MM.1S (cell line): ENCODE data around the gene C13orf42.
A peak's percentile ranks its signal among the peaks of the same experiment; 100 is the strongest.
"Not testable (repeated sequence)": the region's sequence is repeated elsewhere in the genome, so short reads cannot be mapped to it uniquely, and the experiment has no call there.

ENCODE experiments used
- DNase-seq: peaks from one replicate; pipeline ENCODE4 v3.0.0-alpha.2; 2015
- H2AFZ ChIP-seq: fragments of 300-600 bp; sonication (generic); 2 replicates; pipeline ENCODE4 v1.6.0; 2016; ENCODE audit warnings: antibody characterized with exemption, low read length
- H3F3A ChIP-seq: fragments of 300-600 bp; sonication (generic); 2 replicates; pipeline ENCODE4 v1.6.1; 2016; ENCODE audit warnings: mild to moderate bottlenecking, antibody characterized with exemption, low read length, moderate library complexity, mixed read lengths; ENCODE audit not compliant: insufficient read depth
- H3K27ac ChIP-seq: fragments of 300-600 bp; sonication (generic); 2 replicates; pipeline ENCODE4 v1.5.1; 2016; ENCODE audit warnings: mild to moderate bottlenecking, low read length
- H3K27me3 ChIP-seq: fragments of 300-600 bp; sonication (generic); replicated peaks from 2 replicates; pipeline ENCODE4 v1.6.0; 2016; ENCODE audit warnings: low read length; ENCODE audit not compliant: insufficient read depth
- H3K36me3 ChIP-seq: fragments of 300-600 bp; sonication (generic); replicated peaks from 2 replicates; pipeline ENCODE4 v1.6.1; 2016; ENCODE audit warnings: mild to moderate bottlenecking, low read length, mixed read lengths; ENCODE audit not compliant: insufficient read depth
- H3K4me1 ChIP-seq: fragments of 300-600 bp; sonication (generic); 2 replicates; pipeline ENCODE4 v1.6.1; 2016; ENCODE audit warnings: low read length, mixed read lengths
- H3K4me2 ChIP-seq: fragments of 300-600 bp; sonication (generic); 2 replicates; pipeline ENCODE4 v1.6.0; 2016; ENCODE audit warnings: low read depth, low read length
- H3K4me3 ChIP-seq: fragments of 300-600 bp; sonication (generic); 2 replicates; pipeline ENCODE4 v1.5.1; 2016; ENCODE audit warnings: low read length, mixed read lengths
- H3K79me2 ChIP-seq: fragments of 300-600 bp; sonication (generic); 2 replicates; pipeline ENCODE4 v1.6.1; 2016; ENCODE audit warnings: mixed run types, low read length, mixed read lengths
- H3K9ac ChIP-seq: fragments of 300-600 bp; sonication (generic); 2 replicates; pipeline ENCODE4 v1.6.1; 2016; ENCODE audit warnings: low read length, mixed read lengths
- H3K9me2 ChIP-seq: fragments of 300-600 bp; sonication (generic); replicated peaks from 2 replicates; pipeline ENCODE4 v1.6.1; 2016; ENCODE audit warnings: mild to moderate bottlenecking, low read length, mixed read lengths; ENCODE audit not compliant: insufficient read depth
- H3K9me3 ChIP-seq: fragments of 300-600 bp; sonication (generic); replicated peaks from 2 replicates; pipeline ENCODE4 v1.6.1; 2016; ENCODE audit warnings: mild to moderate bottlenecking, low read length, mixed read lengths; ENCODE audit not compliant: insufficient read depth
- H4K20me1 ChIP-seq: fragments of 300-600 bp; sonication (generic); 2 replicates; pipeline ENCODE4 v1.6.1; 2016; ENCODE audit warnings: mild to moderate bottlenecking, low read length, moderate library complexity, mixed read lengths; ENCODE audit not compliant: insufficient read depth
- CTCF ChIP-seq: fragments of 300-600 bp; sonication (generic); IDR thresholded peaks from 2 replicates; pipeline ENCODE4 v1.5.1; 2016; ENCODE audit warnings: antibody characterized with exemption, low read length, mixed read lengths
- EZH2 ChIP-seq: fragments of 300-600 bp; sonication (generic); optimal IDR thresholded peaks from 2 replicates; pipeline ENCODE3; 2017; ENCODE audit warnings: low read depth, mild to moderate bottlenecking, antibody characterized with exemption, low read length, mixed read lengths
- EZH2phosphoT487 ChIP-seq: fragments of 300-600 bp; sonication (generic); IDR thresholded peaks from 2 replicates; pipeline ENCODE4 v1.6.1; 2018; ENCODE audit warnings: antibody characterized with exemption, low read length

The C13orf42 gene

DNA sequence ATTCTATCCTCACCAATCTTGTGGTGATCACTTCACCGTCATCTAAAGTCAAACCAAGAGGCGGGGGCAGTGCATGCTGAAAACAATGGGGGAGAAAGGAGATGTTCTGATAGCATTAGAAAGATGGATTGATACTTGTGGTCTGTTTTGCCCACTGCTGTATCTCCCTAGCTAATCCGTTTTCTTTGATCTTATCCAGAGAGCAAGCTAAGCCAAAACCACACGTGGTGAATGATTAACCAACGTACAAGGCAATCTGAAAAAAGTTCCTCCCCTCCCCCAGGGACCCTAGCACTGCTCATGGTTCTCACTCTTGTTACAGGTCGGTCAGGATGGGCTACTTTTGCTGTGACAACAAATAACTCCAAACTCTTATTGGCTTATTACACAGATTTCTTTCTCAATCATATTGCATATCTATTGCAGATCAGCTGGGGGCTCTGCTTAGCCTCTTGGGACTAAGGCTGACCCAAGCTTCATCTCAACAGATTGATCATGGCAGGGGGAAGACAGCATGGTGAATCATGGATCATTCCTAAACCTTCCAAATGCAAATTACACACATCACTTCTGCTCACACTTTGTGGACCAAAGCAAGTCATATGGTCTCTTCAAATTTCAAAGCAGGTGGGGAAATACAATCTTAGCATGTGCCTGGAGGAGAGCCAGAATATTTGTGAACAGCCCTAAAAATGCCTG lies 11.9 kb upstream of the C13orf42 start:
- Histone ChIP-seq H3K4me2 (no peak overlapping the region), H3K9me3 (no peaks in the 10 kb centered on the region), H3K4me3 (no peak overlapping the region), H3K79me2 (no peaks in the 10 kb centered on the region), H3K9ac (no peak overlapping the region), H3K36me3 (no peaks in the 10 kb centered on the region), H3K4me1 (no peaks in the 10 kb centered on the region), H3K27me3 (no peaks in the 10 kb centered on the region), H3F3A (no peaks in the 10 kb centered on the region), H4K20me1 (no peaks in the 10 kb centered on the region), H2AFZ (no peak overlapping the region), H3K9me2 (no peaks in the 10 kb centered on the region), H3K27ac (no peak overlapping the region)
- no peak for DNase-seq
- TF ChIP-seq EZH2, result no peak
- no peak for TF ChIP-seq EZH2phosphoT487
- no peak for TF ChIP-seq CTCF

GRCh38 chr13:51120873-51121272 lies 9.8 kb upstream of the C13orf42 start:
- H3F3A ChIP-seq, H3K27ac ChIP-seq, H4K20me1 ChIP-seq, H3K79me2 ChIP-seq, H2AFZ ChIP-seq, H3K36me3 ChIP-seq, H3K9ac ChIP-seq, DNase-seq, H3K27me3 ChIP-seq, H3K4me1 ChIP-seq, H3K9me2 ChIP-seq, H3K4me3 ChIP-seq, H3K4me2 ChIP-seq, H3K9me3 ChIP-seq: not testable (repeated sequence)
- peak; percentile 28 for TF ChIP-seq CTCF

- Histone ChIP-seq H3K9me2 (no peaks in the 10 kb centered on the region), H2AFZ (no peak overlapping the region), H3K9ac (no peak overlapping the region), H3K27me3 (no peaks in the 10 kb centered on the region), H3K36me3 (no peaks in the 10 kb centered on the region), H3K9me3 (no peaks in the 10 kb centered on the region), H3K4me1 (no peaks in the 10 kb centered on the region), H3F3A (no peaks in the 10 kb centered on the region), H3K79me2 (no peaks in the 10 kb centered on the region), H3K27ac (no peak overlapping the region), H3K4me2 (no peak overlapping the region), H3K4me3 (no peak overlapping the region), H4K20me1 (no peaks in the 10 kb centered on the region)
- DNase-seq, result peak; percentile 6
- no peak for TF ChIP-seq CTCF
- TF ChIP-seq EZH2, result no peak
- no peak for TF ChIP-seq EZH2phosphoT487
Observed at GRCh38 chr13:51118809-51119431, 7.8 kb upstream of the C13orf42 start.
